Smooth muscle cell of the pulmonary artery (primary cell): ENCODE data around the gene SOX30. TPM values are rescaled to one million over a fixed set of nuclear protein-coding genes. Genes with fewer than 3 reads are reported as not detected.

Source experiments
- total RNA-seq: library from RNA; depleted of rRNA; stranded (reverse); fragments of >200 nt; gene quantifications from 2 replicates; pipeline ENCODE4 v1.2.3, GENCODE V29; 2014

Gene SOX30
- total RNA-seq, result not detected in 2 replicates

GRCh38 chr5:157652377-157652692, at the start of gene SOX30:
Gene SOX30 (minus strand): TSS chr5:157652438. CDS start chr5:157652078, 360 bp downstream.

GRCh38 chr5:157670662-157671591, 18.7 kb upstream of the SOX30 start, which contains the start of gene C5orf52:
Gene C5orf52 (plus strand): TSS chr5:157671533. CDS start chr5:157671615, 82 bp downstream.

Other genes starting within 250 kb of the SOX30 start
- 0.07 TPM in 2 replicates for gene NIPAL4, start 192.2 kb downstream of the SOX30 start, total RNA-seq
- 24.6 and 26.9 TPM in 2 replicates for gene ADAM19, start 76.7 kb downstream of the SOX30 start, total RNA-seq
- not detected in 2 replicates for gene C5orf52, start 19.1 kb upstream of the SOX30 start, total RNA-seq
- 16.6 and 24.0 TPM in 2 replicates for gene THG1L, start 79.0 kb upstream of the SOX30 start, total RNA-seq
- 5.0 and 6.1 TPM in 2 replicates for gene LSM11, start 91.3 kb upstream of the SOX30 start, total RNA-seq
- 177 and 188 TPM in 2 replicates for gene CLINT1, start 206.7 kb upstream of the SOX30 start, total RNA-seq